GM19467 (cell line): ENCODE data around the gene CST8.
"Not testable (repeated sequence)": the region's sequence is repeated elsewhere in the genome, so short reads cannot be mapped to it uniquely, and the experiment has no call there.

Experiments
- ATAC-seq: cut with Tn5 transposase; IDR thresholded peaks from one replicate; pipeline ENCODE4 v1.9.1; 2021; ENCODE audit warnings: mild to moderate bottlenecking, moderate library complexity; ENCODE audit not compliant: unreplicated experiment

Gene CST8, protein sequence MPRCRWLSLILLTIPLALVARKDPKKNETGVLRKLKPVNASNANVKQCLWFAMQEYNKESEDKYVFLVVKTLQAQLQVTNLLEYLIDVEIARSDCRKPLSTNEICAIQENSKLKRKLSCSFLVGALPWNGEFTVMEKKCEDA

DNA sequence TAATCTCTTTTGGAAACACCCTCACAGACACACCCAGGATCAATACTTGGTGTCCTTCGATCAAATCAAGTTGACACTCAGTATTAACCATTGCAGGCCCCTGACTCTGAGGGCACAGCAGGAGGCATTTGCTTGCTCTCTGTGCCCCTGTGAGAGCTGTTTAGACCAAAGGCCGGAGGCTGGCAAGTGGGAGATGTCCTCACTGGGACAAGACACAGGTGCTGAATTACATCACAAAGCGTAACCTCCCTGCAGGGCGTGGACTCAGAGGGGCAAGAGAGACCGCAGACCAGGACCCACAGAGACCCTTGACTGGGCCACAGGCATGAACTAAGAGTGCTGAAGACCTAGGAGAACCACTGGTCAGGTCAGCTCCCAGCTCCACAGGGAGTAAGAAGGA, at the start of gene CST8:
TSS of gene CST8 (plus strand) at position 301 of the 400 bp plus-strand sequence. CDS start 551 bp downstream, outside the sequence.
- no peak for ATAC-seq

DNA sequence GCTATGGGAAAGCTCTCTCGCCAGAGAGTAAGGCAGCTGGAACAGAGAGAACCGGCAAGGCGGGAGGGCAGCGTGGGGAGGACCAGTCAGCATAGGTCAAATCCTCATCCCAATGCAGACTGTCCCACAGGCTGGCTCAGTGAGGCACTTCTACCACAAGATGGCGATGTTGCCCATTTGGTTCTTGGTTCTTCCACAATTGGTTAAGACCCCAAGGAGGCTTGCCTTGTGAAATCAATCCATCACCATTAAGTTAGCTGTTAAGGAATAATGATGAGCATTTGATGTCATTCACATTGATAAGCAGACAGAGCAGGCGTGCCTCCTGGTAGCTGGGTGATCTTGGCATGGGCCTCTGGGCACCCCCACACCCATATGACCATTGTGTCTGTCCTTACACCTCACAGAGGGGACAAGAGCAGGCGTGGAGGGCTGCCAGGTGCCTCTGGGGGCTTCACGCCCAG, 49.0 kb upstream of the CST8 start:
- peak; percentile 66 for ATAC-seq

DNA sequence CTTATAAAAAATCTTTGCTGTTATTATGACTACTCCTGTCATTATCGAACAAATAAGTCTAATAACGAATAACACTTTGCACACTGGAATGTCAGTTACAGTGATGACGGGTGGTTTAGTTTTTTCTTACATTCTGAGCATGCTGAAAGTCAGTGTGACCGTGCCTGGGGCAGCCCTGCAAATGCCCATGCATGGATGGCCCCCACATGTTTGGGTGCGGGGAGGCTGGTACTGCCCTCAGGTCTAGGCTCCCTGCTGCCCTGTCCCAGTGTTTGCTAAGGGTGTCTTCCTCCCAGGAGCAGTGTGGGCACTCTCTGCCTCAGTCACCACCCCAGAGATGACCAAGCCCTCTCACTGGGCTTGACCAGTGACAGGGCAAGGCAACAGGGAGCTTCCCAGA, 48.5 kb upstream of the CST8 start:
- no peak for ATAC-seq

DNA sequence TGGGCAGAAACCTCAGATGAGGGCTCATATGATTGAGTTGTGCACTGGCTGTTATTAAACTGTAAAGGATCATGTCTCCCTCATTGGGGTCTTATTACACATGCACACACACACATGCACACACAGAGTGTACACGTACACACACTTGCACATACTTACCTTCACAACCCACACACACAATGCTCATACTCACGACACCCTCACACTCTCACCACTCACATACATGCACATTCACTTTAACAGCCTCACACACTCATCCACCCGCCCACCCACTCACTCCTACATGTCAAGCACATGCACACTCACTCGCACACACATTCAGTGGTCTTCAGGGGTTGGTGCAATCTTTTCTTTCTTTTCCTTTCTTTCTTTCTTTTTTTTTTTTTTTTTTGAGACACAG, 46.1 kb upstream of the CST8 start:
- no peak for ATAC-seq

DNA sequence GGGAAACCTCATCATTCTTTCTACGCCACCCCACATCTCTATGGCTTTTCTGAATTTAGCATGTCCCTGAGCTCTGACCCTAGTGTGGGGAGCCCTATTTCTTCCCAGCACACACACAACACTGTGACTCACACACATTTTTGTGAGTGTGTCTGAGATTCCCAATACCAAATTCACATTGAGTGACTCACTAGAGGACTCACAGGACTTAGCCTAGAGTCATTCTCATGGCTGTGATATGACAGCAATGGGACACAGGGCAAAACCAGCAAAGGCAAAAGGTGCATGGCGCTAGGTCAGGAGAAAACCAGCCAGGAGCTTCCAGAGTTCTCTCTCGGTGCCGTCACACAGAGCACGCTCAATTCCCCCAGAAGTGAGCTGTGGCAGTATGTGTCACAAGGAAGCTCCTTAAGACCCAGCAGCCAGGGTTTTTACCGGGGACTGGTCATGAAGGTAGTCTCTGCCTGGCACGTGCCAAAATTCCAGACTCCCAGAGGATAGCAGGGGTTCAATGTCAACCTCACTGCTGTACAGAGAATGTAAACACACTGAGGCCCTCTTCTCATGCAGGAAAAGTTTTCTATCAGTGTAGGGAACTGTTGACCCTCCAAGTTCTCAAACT, 45.2 kb upstream of the CST8 start:
- ATAC-seq, result no peak

DNA sequence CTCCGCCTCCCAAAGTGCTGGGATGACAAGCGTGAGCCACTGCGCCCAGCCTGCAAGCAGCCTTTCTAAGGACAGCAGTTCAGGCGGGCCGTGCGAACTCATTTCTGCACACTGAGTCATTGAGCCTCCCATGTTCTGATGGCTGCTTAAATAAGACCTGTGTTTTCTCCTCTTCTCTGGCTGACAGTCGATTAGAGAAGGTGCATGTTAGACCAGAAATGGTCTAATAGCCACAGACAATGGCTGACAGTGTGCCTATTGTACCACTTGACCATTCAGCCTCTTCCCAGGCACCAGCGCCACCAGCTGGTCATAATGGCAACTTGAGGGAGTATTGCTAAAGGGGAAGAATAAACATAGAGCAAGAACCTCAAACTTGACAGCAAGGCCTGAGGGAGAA, 44.4 kb upstream of the CST8 start:
- ATAC-seq, result no peak

DNA sequence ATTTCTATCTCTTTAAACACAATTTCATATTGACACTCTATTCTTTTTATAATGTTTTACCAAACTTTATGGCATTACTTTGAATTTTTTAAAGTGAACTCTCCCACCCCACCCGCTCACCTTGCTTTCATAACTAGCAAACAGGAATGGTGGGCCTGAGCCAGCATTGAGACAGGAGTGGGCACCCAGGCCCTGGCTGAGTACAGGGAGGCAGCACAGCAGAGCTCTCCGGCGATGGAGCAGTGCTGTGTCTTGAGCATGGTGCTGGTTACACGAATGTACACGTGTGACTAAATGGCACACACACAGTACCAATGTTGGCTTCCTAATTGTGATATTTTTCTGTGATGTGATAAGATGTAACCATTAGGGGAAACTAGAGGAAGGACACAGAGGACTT, 42.8 kb upstream of the CST8 start:
- ATAC-seq, result no peak

DNA sequence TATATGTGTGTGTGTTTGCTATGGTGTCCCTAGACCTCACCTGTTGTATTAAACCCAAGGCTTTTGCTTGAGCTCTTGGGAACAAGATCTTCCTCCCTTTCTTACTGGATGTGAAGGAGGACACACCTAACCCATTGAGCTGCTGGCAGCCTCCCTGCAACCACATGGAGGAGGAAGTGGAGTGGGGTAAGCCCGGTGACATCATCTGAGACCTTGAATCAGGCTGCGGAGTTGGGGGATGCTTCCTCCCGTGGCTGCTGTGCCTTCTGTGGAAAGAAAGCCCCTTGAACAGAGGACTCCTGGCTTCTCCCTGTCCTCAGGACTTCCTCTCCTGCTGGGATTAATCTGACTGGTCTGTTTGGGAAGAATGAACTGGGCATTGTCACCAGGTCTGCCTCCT, 41.5 kb upstream of the CST8 start:
- no peak for ATAC-seq

DNA sequence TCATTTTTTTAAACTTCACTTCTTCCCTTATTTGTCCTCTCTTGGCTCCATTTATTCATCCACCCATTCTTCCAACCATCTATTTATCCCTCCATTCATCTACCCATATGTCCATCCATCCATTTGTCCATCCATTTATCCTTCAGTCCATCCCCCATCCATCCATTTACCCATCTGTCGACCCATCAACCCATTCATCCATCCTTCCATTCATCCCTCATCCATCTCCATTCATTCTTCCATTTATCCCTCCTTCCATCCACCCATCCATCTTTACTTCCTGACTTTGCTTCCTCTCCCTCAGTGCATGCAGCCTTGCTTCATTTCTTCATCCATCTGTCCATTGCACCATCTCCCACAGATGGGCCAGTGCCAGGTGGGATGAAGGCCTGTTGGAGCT, 40.0 kb upstream of the CST8 start:
- no peak for ATAC-seq

DNA sequence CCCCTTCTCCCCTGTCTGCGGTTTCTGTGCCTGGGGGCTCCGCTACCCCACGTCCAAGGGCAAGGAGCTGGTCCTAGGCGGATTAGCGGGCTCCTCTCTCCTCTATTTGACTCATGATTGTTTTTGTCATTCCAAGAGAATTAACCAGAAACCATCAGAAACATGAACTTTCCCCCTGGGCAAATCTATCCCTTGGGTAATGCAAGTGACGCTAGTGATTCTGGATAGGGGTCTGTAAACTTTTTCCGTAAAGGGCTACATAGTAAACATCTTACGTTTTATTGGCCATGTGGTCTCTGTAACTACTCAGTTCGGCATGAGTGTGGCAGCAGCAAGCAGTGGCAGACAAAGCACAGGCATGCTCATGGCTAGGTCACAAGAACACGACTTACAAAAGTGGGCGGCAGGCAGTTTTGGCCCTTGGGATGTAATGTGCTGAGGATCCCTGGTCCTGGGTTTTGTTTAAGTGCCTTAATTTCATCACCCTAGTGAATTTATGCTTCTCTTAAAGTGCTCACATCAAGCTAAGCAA, 38.9 kb upstream of the CST8 start:
- no peak for ATAC-seq

DNA sequence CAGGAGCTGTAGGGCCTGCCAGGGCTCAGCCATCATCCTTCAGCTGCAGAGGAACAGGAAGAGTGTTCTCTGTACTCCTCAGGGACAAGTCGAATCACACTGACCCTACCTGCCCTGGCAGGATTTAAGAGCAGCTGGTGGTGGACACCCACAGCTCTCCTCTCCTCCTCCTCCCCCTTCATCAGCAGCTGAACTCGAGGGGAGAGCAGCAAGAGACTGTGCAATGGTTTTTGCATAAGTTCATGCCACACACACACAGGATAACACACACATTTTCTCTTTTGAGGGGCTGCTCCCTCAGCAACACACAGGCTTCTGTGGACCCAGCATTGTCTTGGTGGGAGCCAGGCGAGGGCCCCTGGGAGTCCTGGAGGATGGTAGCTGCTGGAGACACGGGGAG, 38.1 kb upstream of the CST8 start, which contains the start of gene CST11:
TSS of gene CST11 (minus strand) at position 101 of the 400 bp plus-strand sequence. CDS start at position 36, 65 bp downstream.
- no peak for ATAC-seq

DNA sequence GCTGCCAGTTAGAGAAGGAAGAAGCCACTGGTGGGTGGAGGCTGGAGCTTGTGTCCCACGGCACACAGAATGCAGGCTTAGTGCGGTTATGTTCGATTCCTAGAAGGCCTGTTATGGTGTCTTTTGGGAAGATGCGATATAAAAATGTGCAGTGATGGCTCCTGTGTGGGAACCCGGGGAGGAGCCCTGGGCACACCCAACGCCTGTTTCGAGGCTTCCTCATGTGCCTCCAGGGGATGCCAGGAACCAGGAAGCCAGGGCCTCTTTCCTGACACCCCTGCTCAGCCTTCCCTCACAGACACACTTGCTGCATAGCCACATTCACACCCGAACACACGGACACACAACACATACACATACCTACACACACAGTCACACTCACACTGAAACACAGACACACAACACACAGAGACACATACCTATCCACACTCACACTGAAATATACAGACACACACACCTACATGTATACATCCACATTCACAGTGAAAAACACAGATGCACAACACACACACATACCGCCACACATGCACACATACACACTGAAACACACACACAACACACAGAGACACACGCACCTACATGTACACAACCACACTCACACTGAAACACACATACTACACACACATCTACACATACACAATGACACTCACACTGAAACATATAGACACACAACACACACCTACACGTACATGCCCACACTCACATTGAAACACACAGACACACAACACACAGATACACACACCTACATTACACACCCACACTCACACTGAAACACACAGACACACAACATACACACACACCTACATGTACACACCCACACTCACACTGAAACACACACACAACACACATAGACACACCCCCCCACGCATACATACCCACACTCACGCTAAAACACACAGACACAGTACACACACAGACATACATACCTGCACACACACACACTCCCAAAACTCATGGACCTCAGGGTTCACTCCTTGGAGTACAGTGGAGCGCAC, 37.1 kb upstream of the CST8 start:
- ATAC-seq, result no peak

DNA sequence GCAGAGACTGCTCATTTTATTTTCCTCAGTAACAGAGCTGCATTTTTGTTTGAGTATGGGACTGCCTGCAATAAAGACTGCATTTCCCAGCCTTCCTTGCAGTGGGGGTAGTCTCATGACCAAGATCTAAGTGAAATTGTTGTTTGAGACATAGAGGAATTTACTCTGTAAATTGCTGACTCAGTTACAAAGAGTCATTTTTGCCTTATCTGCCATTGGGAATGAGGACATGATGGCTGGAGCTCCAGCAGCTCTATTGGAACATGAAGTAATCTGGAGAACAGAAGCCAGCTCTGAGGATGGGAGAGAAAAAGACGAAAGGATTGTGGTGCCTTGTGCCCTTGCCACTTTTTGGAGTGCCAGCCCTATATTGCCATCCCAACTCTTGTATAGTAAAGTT, 36.1 kb upstream of the CST8 start:
- no peak for ATAC-seq

DNA sequence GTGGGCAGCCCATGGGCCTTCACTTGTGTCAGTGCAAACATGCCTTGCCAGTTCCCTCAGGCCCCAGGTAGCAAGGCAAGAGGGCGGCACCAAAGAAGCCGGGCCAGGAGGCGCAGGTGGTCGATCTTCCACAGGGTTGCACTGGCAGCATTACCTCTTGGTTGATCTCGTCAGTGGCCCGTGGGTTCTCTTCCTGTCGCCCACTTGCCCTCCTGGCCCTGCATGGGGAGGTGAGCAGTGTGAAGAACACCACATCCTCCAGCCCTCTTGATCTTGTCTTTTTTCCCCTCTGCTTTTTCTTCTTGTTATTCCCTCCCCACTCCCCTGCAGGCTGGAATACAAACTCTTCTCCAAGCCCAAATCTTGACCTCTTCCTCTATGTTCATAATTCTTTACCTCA, 35.3 kb upstream of the CST8 start:
- ATAC-seq, result no peak

DNA sequence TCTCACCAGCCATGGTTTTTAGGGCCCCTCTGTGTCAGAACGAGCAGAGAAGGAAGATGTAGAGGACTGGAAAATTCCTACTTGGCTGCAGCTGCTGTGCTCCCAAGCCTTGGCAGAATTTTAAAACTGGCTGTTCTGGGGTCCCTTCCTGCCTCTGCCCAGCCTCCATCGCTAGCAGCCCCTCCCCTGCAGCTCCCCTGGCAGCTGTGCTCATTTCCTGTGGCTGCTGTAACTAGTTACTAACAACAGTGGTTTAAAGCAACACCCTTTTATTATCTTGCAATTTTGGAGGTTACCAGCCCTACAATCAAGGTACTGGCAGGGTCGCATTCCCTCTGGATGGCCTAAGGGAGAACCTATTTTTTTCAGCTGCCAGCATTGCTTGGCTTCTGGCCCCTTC, 34.5 kb upstream of the CST8 start:
- ATAC-seq, result no peak

DNA sequence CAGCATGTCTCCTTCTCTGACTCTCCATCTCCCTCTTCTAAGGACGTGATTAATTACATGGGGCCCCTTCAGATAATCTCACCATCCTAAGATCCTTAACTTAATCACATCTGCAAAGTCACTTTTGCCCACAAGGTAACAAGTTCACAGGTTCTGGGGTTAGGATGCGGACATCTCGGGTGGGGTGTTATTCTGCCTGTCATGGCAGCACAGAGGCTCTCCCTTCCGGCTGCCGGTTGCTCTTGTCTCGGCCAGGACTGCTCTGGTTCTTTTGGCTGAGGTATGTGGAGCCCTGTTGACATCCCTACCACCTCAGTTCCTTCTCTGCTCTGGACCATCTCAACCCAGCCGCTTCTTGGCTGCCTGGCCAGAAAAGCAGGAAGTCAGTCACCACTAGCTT, 34.0 kb upstream of the CST8 start:
- ATAC-seq, result no peak

DNA sequence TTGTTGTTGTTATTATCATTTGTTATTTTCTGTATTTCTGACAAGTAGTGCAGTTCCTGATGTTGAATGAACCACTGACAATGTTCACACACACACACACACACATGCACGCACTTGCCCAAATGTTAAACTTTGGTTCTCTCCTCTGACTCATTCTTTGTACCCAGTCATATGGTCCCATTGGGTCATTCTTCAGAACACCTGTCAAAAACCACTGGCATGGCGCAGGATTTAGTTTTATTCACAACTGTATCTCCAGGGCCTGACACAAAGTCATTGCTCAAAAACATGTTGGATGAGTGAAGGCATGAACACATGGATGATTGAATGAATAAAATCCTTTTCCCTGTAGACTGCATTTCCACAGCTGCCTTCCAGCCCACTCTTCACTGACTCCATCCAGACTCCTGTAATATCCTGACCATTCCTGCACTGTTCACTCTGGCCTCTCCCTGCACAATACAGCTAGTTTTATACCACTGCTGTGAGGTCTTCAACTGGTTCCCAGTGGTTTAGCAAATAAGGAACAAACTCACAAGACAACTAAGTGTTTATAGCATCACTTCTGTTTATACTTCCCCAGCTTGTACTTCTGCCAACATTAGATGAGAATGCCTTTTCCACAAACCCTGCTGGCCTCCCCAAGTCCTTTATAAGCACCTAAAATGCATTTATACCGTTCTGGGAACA, 31.3 kb upstream of the CST8 start:
- no peak for ATAC-seq

DNA sequence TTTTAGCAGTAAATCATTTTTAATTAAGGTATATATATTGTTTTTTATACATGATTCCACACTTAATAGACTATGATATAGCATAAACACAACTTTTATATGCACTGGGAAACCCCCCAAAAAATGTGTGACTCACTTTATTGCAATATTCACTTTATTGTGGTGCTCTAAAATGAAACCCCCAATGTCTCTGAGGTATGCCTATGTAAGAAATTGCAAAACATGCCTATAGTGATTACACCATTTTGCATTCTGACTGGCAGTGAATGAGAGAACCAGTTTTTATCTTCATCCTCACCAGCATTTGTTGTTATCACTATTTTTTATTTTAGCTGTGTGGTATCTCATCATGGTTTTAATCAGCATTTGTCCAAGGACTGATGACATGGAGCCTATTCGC, 29.7 kb upstream of the CST8 start:
- no peak for ATAC-seq

DNA sequence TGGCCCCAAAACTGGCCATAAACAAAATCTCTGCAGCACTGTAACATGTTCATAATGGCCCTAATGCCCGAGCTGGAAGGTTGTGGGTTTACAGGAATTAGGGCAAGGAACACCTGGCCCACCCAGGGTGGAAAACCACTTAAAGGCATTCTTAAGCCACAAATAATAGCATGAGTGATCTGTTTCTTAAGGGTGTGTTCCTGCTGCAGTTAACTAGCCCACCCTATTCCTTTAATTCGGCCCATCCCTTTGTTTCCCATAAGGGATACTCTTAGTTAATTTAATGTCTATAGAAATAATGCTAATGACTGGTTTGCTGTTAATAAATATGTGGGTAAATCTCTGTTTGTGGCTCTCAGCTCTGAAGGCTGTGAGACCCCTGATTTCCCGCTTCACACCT, 24.0 kb upstream of the CST8 start:
- ATAC-seq, result not testable (repeated sequence)

DNA sequence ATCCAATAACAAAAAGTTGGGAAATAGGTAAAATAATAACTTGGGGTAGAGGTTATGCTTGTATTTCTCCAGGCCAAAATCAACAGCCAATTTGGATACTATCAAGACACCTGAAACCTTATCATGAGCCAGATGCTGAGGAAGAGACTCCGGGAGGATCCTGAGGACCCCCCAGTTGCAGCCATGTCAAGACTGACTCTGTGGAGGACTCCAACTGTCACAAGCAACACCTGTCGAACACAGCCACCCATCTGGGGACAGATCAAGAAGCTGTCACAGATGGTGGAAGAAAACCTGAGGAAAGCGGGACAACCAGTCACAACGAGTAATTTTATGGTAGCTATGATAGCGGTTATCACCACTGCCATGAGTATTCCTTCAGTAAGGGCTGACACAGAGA, 18.6 kb upstream of the CST8 start:
- not testable (repeated sequence) for ATAC-seq

DNA sequence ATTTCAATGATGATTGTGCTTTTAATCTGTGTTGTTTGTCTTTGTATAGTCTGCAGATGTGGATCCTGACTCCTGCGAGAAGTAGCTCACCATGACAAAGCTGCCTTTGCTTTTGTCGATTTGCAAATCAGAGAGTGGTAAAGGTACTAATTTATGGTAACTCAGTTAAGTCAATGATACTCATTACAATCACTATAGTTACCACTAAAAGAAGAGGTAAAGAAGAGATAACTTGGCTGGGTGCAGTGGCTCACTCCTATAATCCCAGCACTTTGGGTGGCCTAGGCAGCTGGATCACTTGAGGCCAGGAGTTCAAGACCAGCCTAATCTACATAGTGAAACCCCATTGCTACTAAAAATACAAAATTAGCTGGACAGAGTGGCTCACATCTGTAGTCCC, 17.6 kb upstream of the CST8 start:
- not testable (repeated sequence) for ATAC-seq
